HG03103 (cell line): ENCODE results near the gene ZNF503.
"Not testable (repeated sequence)": the region's sequence is repeated elsewhere in the genome, so short reads cannot be mapped to it uniquely, and the experiment has no call there.

Source experiments
- ATAC-seq: cut with Tn5 transposase; IDR thresholded peaks from one replicate; pipeline ENCODE4 v1.9.1; 2021; ENCODE audit warnings: low read depth; ENCODE audit not compliant: unreplicated experiment

Gene ZNF503

DNA sequence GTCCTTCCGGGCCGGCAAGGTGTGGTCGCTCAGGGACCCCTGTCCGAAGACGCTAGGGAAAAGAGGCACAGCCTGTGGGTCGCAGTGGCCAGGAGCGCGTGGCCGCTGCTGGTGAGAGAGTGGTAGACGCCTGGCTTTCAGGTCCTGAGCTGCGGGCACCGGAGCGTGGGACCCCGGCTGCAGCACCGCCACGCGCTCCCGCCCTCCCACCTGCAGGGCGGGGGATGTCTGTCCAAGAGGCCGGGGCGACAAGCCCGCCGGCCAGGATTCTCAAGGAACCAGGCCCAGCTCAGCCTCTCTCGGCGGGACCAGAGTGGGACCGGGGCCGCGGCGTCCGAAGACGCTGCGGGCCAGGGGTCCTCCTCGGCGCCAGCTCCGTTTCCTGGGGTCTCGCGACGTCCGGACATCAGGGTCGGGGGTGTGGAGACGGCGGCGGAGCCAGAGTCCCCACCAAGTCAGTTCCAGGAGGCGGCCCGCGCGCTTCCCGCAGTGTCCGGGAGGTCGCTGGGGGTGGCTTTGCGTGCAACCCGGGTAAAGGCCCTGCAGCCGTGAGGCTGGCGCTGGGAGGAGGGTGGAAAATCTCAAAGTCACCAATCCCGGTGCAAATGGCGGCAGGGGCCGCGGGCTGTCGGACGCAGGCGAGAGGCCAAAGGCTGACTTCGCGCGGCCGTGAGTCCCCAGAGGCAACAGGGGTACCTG, 5.5 kb downstream of the ZNF503 start:
- no peak for ATAC-seq

DNA sequence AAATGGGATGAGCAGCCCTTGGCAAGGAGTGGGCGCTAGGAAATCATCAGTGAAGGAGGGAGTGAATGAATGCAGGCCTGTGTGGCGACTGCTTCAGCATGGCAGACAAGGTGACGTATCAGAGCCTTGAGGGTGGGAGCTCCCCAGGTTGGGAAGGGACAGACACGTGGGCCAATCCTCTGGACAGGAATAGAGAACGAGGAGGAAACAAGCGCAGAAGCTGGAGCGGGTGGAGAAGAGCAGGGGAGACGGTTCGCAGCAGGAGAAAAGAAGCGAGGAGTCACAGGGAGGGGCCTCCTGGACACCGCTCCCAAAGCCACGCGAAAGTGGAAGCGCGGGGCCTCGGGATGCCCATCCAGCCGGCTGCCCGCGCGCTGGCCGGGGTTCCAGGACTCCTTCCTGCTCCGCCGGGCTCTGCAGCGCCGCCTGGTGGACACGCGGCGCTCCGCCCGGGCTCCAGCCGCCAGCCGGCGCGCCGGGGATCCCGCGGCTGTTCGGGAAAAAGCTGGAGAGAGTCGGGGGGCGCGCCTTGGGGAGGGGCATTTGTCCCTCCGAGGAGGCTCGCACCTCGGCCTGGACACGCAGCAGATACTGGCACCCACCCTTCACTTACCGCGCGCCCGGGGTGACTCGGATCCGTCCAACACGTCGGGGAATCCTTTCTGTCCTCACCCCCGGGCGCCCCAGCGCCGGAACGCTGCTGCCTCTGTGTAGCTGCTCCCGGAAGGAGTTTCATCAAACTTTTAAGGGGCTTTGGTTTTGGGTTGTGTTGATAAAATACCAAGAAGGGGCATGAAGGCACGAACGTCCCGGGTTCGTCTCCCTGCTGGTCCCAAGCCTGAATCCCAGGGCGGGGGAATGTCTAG, 6.3 kb downstream of the ZNF503 start:
- no peak for ATAC-seq

DNA sequence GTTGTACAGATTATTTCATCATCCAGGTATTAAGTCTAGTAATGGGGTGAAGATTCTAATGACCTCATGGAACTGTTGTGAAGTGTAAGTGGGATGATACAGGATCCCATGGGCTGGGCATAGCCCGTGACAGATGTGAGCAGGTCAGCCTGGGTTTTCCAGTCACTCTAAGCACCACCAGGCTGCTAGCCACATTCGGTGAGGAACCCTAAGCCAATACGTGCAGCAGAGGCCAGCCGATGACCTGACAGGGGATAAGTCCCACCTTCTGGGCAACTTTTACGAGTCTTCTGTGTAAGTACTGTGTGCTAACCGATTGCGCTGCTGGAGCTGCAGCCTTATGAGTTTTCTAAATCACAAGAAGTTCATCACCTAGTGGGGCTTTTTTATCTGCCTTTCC, 7.3 kb downstream of the ZNF503 start:
- no peak for ATAC-seq

DNA sequence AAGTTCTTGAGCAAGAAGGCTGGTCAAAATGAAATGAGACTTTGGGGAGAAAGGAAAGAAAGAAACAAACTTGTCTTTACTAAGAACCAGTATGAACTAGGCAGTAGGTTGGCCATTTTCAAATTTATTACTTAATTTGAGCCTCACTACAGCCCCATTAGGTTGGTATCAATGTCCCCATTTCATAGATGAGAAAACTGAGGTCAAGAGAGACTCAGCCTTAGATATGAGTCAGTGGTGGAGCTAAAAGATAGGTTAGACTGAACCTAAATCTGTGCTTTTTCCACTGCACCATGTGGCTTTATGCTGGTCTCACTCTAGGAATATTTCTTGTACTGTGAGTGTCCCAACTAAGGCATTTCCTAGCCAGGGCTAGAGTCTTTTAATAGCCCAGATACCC, 8.8 kb downstream of the ZNF503 start:
- no peak for ATAC-seq

DNA sequence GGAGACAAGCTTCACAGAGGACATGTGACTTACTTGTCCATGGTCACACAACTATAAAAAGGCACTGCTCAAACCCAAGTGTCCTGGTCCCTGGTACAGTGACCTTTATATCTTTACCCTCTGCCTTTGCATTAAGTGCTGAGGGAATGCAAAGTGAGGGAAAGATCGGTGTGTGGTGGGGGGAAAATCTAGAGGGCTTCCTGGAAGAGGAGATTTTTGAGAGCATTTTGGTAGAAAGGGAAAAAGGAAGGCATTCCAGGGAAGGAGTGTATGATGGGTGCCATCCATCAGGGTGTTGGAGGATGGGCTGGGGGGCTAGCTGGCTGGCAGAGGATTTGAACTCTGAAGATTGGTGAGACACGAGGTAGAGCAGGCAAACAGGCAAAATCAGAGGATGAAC, 9.3 kb downstream of the ZNF503 start:
- no peak for ATAC-seq

DNA sequence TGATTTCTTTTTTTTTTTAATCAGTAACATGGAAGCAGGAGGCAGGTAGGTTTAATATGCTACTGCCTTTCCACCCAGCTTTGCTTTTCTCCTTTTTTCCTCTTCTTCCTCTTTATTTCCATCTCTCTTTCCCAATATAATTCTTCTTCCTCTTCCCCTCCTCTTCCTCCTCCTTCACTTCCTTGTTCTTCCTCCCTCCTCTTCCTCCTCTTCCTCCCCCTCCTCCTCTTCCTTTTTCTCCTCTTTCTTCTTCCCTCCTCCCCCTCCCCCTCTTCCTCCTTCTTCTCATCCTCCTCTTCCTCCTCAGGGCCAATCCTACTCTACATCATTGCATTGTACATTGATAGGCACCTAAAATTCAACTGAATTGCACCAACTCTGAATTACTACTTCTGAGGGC, 11.4 kb downstream of the ZNF503 start:
- ATAC-seq: no peak

DNA sequence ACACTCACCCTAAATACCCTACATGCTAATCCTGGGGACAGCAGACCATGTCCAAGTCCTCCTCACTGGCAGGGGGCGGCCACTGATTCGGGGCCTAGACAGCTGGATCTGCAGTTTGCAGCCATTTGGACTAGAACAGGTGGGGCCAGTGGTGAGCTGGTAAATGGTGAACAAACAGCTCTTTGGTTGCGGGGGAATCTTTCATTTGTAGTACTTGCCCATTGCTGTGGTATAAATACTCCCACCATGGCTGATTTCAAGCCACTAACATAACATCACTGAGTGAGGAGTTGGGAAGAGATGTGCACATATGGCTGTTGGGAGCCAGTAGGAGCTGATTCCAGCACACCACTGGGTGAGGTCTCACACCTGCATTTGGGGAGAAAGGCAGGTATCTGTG, 13.5 kb downstream of the ZNF503 start:
- ATAC-seq: no peak

DNA sequence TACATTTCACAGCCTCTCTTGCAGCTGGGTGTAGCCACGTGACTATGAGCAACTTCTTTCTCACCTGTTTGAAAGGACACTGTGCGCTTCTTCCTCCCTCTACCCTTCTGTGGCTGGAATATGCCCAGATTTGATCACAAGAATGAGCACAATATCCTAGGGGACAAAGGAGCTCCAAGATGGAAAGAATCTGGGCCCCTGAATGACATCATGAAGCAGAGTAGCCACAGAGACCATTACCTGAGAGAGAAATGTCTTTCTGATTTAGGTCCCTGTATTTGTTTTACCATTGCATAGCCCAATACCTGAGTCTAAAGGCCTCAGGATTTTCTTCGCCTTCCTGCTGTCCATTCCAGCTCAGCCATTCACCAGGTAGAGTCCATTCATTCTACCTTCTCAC, 15.4 kb downstream of the ZNF503 start:
- ATAC-seq: no peak

DNA sequence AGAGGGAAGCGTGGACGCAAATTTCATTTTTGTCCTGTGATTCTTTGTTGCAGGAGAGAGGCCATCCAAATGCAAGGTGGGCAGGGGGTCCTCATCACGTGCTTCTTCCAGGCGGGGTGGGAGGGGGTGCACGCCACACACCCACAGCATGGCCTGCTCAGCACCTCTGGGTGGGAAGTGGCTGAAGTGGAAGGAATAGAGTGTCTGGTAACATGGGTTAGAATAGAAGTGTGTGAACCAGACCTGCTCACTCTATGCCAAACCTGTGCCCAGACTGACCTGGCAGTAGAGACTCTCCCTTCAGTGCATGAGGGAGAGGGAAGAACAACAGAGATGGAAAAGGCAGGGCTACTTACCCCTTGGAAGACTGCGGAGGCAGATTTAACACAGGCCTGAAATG, 21.7 kb downstream of the ZNF503 start:
- ATAC-seq: no peak

DNA sequence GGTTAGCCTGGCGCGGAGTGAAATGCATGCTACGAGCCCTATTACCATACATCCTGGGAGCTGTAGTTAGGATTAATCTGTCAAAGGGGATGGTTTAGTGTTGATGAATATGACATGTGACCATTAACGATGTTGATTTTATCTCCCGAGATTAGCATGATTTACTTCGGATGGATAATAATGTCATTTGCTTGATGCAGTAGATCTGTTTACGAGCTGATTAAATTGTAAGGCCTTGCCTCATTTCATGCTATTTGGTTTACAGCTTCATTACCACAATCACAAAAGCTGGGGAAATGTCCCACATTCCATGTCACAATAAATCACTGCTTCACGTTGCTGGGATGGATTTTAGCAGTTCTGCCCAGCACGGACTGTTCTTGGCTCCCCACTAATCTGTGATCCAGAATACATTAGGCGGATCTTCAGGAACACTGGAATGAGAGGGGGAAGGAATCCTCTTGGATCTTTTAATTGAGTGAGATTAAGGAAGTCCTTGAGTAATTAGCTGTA, 22.3 kb downstream of the ZNF503 start:
- no peak for ATAC-seq

DNA sequence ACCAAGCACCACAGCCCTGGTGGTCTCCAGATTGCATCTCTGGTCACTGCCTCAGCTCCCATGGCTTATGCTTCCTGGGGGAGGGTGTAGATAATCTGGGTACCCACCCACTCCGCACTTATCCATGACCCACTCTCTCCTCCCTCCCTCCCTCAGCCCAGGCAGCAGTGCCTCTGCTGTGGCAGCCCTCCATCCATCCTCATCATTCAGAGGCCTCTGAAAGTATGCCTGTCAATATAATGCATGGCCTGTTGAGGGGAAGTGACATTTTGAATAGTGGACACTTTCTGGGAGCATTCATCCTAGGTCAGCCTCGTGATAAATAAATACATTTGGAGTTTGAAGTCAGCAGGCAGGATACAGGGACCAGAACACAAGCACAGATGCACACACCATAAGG, 23.2 kb downstream of the ZNF503 start:
- ATAC-seq: no peak

DNA sequence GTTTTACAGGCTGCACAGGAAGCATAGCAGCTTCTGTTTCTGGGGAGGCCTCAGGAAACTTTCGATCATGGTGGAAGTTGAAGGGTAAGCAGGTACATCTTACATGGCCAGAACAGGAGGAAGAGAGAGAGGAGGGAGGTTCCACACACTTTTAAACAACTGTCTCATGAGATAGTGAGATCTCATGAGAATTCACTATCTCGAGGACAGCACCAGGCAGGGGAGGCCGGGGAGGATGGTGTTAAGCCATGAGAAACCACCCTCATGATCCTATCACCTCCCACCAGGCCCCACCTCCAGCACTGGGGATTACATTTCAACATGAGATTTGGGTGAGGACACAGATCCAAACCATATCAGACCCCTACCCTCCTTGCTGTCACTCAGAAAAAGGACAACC, 23.7 kb downstream of the ZNF503 start:
- ATAC-seq: no peak

DNA sequence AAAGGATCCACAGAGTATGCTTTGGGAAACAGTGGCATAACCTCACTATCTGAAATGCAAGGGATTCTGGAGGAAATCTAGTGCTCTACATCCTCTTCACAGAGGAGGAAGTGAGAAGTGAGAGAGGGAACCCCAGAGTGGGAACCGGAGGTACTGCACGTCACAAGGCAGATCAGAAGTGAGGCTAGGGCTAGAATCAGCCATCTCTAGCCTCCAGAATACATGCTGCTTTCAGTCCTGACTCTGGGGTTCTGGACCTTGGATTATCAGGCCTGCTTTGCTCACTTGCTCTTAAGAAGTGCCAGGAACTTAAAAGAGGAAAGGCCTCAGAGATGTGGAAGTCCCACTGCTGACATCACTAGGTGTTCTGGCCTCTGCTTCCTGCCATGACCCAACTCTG, 25.7 kb downstream of the ZNF503 start:
- peak; percentile 99 for ATAC-seq

DNA sequence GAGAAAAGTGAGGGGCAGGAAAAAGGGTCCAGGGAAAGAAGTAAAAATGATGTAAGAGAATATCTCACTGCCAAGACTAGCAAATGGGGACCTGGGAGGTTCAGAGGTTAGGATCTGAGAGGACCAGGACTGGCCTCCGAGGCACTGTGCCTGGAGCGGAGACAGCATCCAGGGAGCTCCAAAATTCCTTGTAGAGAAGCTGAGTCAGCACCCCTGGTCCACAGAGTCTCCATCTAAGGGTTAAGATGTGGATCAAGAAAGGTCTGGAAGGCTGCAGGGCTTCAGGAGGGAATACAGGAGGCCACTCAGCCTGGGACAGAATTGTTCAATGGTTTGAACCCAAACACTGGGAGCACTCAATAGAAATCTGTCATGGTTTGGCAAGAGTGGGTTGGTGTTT, 30.6 kb downstream of the ZNF503 start:
- no peak for ATAC-seq

DNA sequence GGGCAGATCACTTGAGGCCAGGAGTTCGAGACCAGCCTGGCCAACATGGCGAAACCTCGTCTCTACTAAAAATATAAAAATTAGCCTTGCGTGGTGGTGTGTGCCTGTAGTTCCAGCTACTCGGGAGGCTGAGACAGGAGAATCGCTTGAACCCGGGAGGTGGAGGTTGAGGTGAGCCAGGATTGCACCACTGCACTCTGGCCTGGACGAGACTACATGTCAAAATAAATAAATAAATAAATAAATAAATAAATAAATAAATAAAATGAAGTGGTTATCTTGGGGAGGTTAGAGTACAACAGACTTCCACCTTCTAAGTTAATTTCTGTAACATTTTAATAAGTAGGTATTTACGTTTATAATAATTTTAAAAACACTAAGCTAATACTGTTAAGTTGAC, 31.7 kb downstream of the ZNF503 start:
- ATAC-seq: not testable (repeated sequence)

DNA sequence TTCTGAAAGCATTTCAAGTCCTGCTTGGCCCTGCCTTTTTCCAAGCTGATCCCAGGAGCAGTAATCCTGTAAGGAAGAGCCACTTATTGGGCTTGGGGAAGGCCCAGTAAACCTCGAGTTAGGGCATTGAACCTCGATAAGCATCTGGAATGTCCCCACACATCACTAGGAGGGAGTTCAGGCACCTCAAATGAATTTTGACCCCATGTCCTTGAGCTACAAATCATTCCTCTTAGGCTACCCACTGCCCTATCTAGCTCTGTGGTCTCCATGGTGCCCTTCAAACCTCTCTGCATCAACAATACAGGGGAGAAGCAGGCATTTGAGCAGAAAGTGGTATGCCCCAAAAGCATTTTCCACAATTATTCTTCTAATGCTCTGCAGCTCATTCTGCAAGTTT, 33.7 kb downstream of the ZNF503 start:
- ATAC-seq: no peak

DNA sequence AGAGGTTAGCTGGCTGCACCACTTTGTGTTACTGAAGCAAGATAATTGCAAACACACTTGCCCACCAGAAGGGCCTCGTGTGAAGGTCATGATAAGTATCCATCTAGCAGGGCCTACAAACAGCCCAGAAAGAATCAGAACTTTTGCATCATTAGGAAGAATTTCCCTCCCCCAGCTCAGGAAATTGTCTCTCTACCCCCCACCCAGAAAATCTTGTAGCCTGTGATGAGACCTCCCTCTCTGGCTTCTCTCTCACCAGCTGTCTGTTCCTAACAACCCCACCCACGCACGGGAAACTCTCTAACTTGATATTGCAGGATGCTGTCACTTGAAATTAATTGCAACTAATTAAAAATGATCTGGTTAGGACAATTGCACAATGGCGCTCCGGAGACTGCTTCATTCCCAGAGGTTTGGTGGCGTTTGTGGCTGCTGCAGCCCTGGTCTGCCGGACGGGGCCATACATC, 34.5 kb downstream of the ZNF503 start:
- no peak for ATAC-seq

DNA sequence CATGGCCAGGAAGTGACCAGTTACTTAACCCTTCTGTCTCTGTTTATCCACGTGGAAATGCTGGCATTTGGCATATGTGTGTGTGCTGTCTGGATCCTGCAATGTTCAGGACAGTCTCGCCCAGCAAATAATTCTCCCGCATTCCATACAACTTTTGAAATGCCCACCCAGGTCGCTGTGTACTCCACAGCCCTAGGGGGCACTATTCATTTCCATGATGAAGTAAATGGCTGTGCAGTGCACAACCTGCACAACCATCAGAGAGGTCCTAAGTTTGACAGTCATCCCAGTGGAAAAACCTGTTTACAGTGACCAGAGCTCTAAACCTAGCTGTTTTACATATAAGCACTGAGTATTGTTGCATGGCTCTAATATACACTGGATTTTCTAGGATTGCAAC, 38.1 kb downstream of the ZNF503 start:
- no peak for ATAC-seq

DNA sequence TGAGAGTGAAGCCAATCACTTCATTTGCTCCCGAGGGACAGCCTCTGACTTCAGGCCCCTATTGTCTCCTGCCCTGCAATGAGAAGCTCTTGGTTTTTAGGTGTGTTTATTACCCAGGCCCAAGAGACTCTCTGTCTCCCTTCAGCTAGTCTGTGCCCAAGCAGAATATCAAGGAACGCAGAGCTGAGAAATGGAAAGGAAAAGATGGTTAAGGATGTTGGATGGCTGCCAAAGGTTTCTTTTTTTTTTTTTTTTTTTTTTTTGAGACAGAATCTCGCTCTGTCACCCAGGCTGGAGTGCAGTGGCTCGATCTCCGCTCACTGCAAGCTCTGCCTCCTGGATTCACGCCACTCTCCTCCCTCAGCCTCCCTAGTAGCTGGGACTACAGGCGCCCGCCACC, 41.7 kb downstream of the ZNF503 start:
- not testable (repeated sequence) for ATAC-seq

DNA sequence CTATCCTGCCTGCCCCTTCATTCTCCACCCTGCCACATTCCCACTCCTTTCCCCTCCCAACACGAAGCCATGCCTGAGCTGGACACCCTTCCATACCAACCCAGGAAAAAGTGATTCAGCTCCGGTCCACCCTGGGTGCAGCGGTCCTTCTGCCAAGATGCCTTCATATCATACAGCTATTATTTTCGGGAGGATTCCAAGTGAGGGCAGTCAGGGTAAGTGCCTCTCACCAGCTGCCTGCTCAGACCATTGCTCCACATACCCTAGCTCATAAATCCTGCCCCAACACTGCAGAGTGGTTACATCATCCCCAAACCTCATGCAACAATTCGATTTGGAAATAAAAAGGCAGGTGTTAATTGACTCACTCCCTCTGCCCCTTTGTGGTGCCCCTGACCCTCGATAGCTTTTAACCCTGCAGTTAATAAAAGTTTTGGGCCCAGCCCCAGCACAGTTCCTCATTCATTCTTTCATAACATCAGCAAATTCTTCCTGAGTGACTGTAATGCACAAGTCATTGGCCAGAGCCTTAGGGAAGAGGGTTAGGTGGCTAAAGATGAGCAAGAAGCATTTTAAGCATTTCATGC, 42.6 kb downstream of the ZNF503 start:
- no peak for ATAC-seq

DNA sequence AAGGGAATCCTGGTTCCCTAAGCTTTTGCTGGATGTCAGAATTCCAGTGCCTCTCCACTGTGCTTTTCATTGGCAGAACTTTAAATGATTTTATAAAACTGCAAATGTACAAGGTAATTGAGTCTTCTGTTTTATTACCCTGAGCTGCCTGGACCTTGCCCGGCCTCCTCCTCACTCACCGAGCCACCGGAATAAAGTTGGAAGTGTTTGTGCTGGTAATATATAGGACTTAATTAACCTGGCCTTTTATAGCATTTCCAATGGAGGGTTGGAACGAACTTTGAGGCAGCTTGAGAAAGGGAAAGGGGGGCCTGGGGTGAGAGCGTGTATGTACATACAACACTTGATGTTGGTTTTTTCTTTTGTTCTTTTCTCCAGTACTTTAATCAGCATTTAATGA, 43.4 kb downstream of the ZNF503 start:
- no peak for ATAC-seq
